AG10803 (cell line): ENCODE measurements around the gene ASB16.

ENCODE experiments used
- DNase-seq: peaks from one replicate; pipeline ENCODE4 v3.0.0; 2010; ENCODE audit warnings: low read depth
- H3K4me3 ChIP-seq: 2 replicates; pipeline ENCODE4 v1.5.1; 2011; ENCODE audit warnings: mild to moderate bottlenecking, low read length, control low read depth
- TF ChIP-seq, protein P1 (sequence below): conservative IDR thresholded peaks from 2 replicates; pipeline ENCODE4 v1.5.1; 2011; ENCODE audit warnings: mild to moderate bottlenecking, low read length, control low read depth, inconsistent platforms

ASB16 gene

GRCh38 chr17:44159519-44160210, 10.8 kb upstream of the ASB16 start:
- H3K4me3 ChIP-seq: no peak overlapping the region
- DNase-seq: no peak
- TF ChIP-seq, protein P1, sequence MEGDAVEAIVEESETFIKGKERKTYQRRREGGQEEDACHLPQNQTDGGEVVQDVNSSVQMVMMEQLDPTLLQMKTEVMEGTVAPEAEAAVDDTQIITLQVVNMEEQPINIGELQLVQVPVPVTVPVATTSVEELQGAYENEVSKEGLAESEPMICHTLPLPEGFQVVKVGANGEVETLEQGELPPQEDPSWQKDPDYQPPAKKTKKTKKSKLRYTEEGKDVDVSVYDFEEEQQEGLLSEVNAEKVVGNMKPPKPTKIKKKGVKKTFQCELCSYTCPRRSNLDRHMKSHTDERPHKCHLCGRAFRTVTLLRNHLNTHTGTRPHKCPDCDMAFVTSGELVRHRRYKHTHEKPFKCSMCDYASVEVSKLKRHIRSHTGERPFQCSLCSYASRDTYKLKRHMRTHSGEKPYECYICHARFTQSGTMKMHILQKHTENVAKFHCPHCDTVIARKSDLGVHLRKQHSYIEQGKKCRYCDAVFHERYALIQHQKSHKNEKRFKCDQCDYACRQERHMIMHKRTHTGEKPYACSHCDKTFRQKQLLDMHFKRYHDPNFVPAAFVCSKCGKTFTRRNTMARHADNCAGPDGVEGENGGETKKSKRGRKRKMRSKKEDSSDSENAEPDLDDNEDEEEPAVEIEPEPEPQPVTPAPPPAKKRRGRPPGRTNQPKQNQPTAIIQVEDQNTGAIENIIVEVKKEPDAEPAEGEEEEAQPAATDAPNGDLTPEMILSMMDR: no peak

DNA sequence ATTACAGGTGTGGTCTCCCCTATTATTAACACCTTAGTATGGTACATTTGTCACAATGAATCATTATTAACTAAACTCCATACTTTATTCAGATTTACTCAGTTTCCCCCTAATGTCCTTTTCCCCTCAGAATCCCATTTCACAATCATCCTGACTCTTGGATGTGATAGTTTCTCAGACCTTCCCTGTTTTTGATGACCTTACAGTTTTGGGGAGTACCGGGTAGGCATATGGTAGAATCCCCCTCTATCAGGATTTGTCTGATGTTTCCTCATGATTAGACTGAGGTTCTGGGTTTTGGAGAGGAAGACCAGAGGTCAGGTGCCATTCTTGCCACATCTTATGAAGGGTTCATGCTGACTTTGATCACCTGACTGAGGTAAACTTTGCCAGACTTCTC, 6.0 kb upstream of the ASB16 start:
- TF ChIP-seq, protein P1: no peak
- no peak for DNase-seq
- no peak overlapping the region for H3K4me3 ChIP-seq

- DNase-seq: no peak
- H3K4me3 ChIP-seq: no peak overlapping the region
- TF ChIP-seq, protein P1: no peak
These were observed 3.2 kb upstream of the ASB16 start for GRCh38 chr17:44167181-44167861.

- TF ChIP-seq, protein P1: no peak
- H3K4me3 ChIP-seq: no peak overlapping the region
- DNase-seq: no peak
These were observed 387 bp upstream of the ASB16 start for GRCh38 chr17:44170135-44170498.

- no peak for DNase-seq
- no peak overlapping the region for H3K4me3 ChIP-seq
- TF ChIP-seq, protein P1: no peak
These were observed 1.5 kb downstream of the ASB16 start for GRCh38 chr17:44171931-44172455.

GRCh38 chr17:44174427-44174826, 3.9 kb downstream of the ASB16 start:
- no peak for DNase-seq
- TF ChIP-seq, protein P1: no peak

GRCh38 chr17:44176257-44176656, 5.8 kb downstream of the ASB16 start:
- no peak overlapping the region for H3K4me3 ChIP-seq
- no peak for DNase-seq
- TF ChIP-seq, protein P1: no peak

More at GRCh38 chr17:44174427-44174826, 3.9 kb downstream of the ASB16 start:
- H3K4me3 ChIP-seq: no peak overlapping the region
